Esophagus squamous epithelium (tissue), 5 donors: Measurements from ENCODE around the gene ATF5. TPM values are rescaled to one million over a fixed set of nuclear protein-coding genes. Genes with fewer than 3 reads are reported as not detected.

Source experiments
- DNase-seq: peaks from one replicate; lab custom pipeline; 2025; lab: John Stamatoyannopoulos, UW
- H3K27ac ChIP-seq, 4 donors: fragments of 200-600 bp; sonication (generic); one replicate each; pipeline ENCODE4 v1.5.1; 2016 to 2019; ENCODE audit warnings: mild to moderate bottlenecking in 1 of 4
- H3K27me3 ChIP-seq, 4 donors: fragments of 200-600 bp; sonication (generic); 1 replicate in 3 of 4; 2 replicates in 1 of 4; pipeline versions ENCODE4 v1.5.1 to v1.6.0; 2017 to 2021; ENCODE audit warnings: antibody characterized with exemption in 1 of 4
- H3K36me3 ChIP-seq, 3 donors: fragments of 200-600 bp; sonication (generic); one replicate each; pipeline ENCODE4 v1.5.1; 2016 to 2019
- H3K4me1 ChIP-seq, 3 donors: fragments of 200-600 bp; sonication (generic); one replicate each; pipeline ENCODE4 v1.5.1; 2017 to 2019
- H3K4me3 ChIP-seq, 4 donors: fragments of 200-600 bp; sonication (generic); 1 replicate in 3 of 4; 2 replicates in 1 of 4; pipeline ENCODE4 v1.5.1; 2016 to 2019; ENCODE audit warnings: mild to moderate bottlenecking in 2 of 4, moderate library complexity in 1 of 4
- H3K9me3 ChIP-seq, 3 donors: fragments of 200-600 bp; sonication (generic); one replicate each; pipeline ENCODE4 v1.5.1; 2016 to 2019
- CTCF ChIP-seq, 6 experiments: fragments of 450-650 bp in 4 of 6; fragments of 200-600 bp in 2 of 6; sonication (generic) in 2 of 6; IDR thresholded peaks; one replicate each; pipeline ENCODE4 v1.5.1; 2016 to 2019; ENCODE audit warnings: antibody characterized with exemption in 6 of 6, mild to moderate bottlenecking in 4 of 6, moderate library complexity in 4 of 6
- POLR2A ChIP-seq, 4 donors: fragments of 450-650 bp; IDR thresholded peaks; one replicate each; pipeline ENCODE4 v1.6.1; 2017; ENCODE audit warnings: antibody characterized with exemption in 4 of 4, mild to moderate bottlenecking in 4 of 4, moderate library complexity in 3 of 4
- WGBS, 2 donors: methylation state at CpG; one replicate each; pipeline ENCODE4 v1.1.5; 2018; 5-methylcytosine and 5-hydroxymethylcytosine counted together
- intact Hi-C: fragments of 100-400 bp; cut with DNase I; formaldehyde crosslinking; loops from one replicate; pipeline ENCODE4 v1.15.0; 2022
- total RNA-seq, 4 donors: library from RNA; depleted of rRNA; stranded (reverse); fragments of >200 nt; gene quantifications; one replicate each; pipeline ENCODE4 v1.1.0, GENCODE V29; 2016
- donor health status: DM: yes; HTN: yes; CAD: no.

The ATF5 gene
- total RNA-seq, 4 donors from 2014 or later: 3.3 to 9.7 (median 8.2) TPM

- H3K4me3 ChIP-seq: no peak overlapping the region
- intact Hi-C loops: no loop called here
- no peak for DNase-seq
- H3K36me3 ChIP-seq: no peaks in the 10 kb centered on the region
- H3K9me3 ChIP-seq: no peaks in the 10 kb centered on the region
- peaks cover 9 to 19% (median 10%) of the 10 kb centered on the region in 3 donors for H3K4me1 ChIP-seq
- TF ChIP-seq POLR2A (IDR thresholded peaks at IDR 0.05) (no peak), CTCF (IDR thresholded peaks at IDR 0.05) (no peak)
- 81 to 88% methylated on average over 5 of the region's 11 CpGs for WGBS, 2 donors
- no peak overlapping the region for H3K27ac ChIP-seq
- peaks cover 0 to 77% (median 0%) of the 10 kb centered on the region in 4 donors for H3K27me3 ChIP-seq
These were observed 21.0 kb downstream of the ATF5 start for GRCh38 chr19:49949742-49950589.

GRCh38 chr19:49950590-49950948 lies 21.6 kb downstream of the ATF5 start:
- no peak for DNase-seq
- Histone ChIP-seq H3K4me3 (no peak overlapping the region), H3K27me3 (peaks cover 0 to 78% (median 0%) of the 10 kb centered on the region in 4 donors), H3K36me3 (no peaks in the 10 kb centered on the region), H3K27ac (no peak overlapping the region), H3K4me1 (peaks cover 10 to 25% (median 10%) of the 10 kb centered on the region in 3 donors), H3K9me3 (no peaks in the 10 kb centered on the region)
- intact Hi-C loops: no loop called here
- TF ChIP-seq CTCF (IDR thresholded peaks at IDR 0.05) (no peak), POLR2A (IDR thresholded peaks at IDR 0.05) (no peak)
- 83 to 85% methylated on average over 3 to 5 of the region's 5 CpGs for WGBS, 2 donors

GRCh38 chr19:49950956-49951526 lies 22.0 kb downstream of the ATF5 start:
- TF ChIP-seq CTCF (IDR thresholded peaks at IDR 0.05) (no peak), POLR2A (IDR thresholded peaks at IDR 0.05) (no peak)
- Histone ChIP-seq H3K27me3 (peaks cover 0 to 78% (median 0%) of the 10 kb centered on the region in 4 donors), H3K9me3 (no peaks in the 10 kb centered on the region), H3K36me3 (no peaks in the 10 kb centered on the region), H3K27ac (no peak overlapping the region), H3K4me1 (peaks cover 10 to 30% (median 10%) of the 10 kb centered on the region in 3 donors), H3K4me3 (no peak overlapping the region)
- DNase-seq: no peak
- 48 to 88% methylated on average over 3 to 7 of the region's 13 CpGs for WGBS, 2 donors
- intact Hi-C loops: no loop called here

GRCh38 chr19:49951806-49952478 lies 22.9 kb downstream of the ATF5 start:
- WGBS, 2 donors: 80 to 86% methylated on average over 4 to 7 of the region's 9 CpGs
- peaks cover 0 to 72% (median 0%) of the 10 kb centered on the region in 4 donors for H3K27me3 ChIP-seq
- TF ChIP-seq CTCF (IDR thresholded peaks at IDR 0.05) (no peak), POLR2A (IDR thresholded peaks at IDR 0.05) (no peak)
- H3K9me3 ChIP-seq: no peaks in the 10 kb centered on the region
- H3K4me1 ChIP-seq: peaks cover 10 to 32% (median 10%) of the 10 kb centered on the region in 3 donors
- DNase-seq: no peak
- H3K27ac ChIP-seq: no peak overlapping the region
- intact Hi-C loops: no loop called here
- no peaks in the 10 kb centered on the region for H3K36me3 ChIP-seq
- no peak overlapping the region for H3K4me3 ChIP-seq

- peaks cover 0 to 72% (median 0%) of the 10 kb centered on the region in 4 donors for H3K27me3 ChIP-seq
- no peak overlapping the region for H3K4me3 ChIP-seq
These were observed 23.5 kb downstream of the ATF5 start for GRCh38 chr19:49952479-49952836.

More at GRCh38 chr19:49952479-49952836, 23.5 kb downstream of the ATF5 start:
- DNase-seq: no peak
- Histone ChIP-seq H3K4me1 (peaks cover 10 to 35% (median 10%) of the 10 kb centered on the region in 3 donors), H3K9me3 (no peaks in the 10 kb centered on the region), H3K27ac (no peak overlapping the region), H3K36me3 (no peaks in the 10 kb centered on the region)
- TF ChIP-seq CTCF (IDR thresholded peaks at IDR 0.05) (no peak), POLR2A (IDR thresholded peaks at IDR 0.05) (no peak)
- intact Hi-C loops: no loop called here
